GM03348 (cell line): ENCODE data around the gene PACS1.

Source experiments
- DNase-seq: peaks from one replicate; pipeline ENCODE4 v3.0.0; 2012; ENCODE audit warnings: low spot score

PACS1 gene

DNA sequence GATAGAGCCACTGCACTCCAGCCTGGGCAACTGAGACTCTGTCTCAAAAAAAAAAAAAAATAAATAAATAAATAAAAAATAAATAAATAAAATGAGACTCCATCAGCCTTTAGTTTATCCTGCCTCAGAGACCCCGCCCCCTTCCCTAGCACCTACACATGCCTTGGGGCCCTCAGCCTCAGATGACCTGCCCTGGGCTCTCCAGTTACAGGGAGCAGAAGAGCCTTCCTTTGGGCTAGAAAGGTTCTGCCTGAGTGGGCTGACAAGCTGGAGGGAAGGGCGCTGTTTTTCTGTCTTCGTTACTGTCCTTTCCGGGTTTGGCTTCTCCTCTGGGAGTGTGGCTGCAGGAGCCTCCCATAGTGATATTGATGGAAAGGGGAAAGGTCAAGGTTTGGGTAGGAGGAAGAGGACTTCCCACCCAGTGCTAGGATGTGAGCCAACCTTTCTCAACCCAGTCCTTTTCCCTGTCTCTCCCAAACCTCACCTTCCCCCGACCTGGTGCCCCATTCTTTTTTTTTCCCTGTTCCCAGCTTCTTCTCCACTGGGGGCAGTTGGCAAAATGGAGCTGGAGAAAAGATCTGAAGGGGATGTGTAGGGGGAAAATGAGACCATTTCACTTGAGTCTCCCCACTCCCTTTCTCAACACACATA is 19.4 kb upstream of the PACS1 start:
- DNase-seq, result no peak

DNA sequence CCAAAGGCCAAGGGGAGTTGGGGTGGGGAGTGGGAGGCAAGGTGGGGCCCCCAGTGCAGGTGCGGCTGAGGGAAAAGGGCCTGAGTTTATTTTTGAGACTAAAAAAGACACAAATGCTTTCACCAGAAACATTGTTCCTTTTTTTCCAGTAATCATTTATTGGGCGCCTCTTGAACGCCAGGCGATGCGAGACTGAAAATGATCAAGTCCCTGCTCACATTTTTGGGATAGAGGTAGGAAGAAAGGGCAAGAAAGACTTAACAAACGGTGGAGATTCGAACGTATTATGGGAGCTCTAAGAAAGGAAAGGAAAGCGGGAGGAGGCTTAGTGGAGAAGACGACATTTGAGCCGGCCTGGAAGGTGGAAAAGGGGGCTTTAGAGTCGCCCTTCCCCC is 18.7 kb upstream of the PACS1 start:
- no peak for DNase-seq

DNA sequence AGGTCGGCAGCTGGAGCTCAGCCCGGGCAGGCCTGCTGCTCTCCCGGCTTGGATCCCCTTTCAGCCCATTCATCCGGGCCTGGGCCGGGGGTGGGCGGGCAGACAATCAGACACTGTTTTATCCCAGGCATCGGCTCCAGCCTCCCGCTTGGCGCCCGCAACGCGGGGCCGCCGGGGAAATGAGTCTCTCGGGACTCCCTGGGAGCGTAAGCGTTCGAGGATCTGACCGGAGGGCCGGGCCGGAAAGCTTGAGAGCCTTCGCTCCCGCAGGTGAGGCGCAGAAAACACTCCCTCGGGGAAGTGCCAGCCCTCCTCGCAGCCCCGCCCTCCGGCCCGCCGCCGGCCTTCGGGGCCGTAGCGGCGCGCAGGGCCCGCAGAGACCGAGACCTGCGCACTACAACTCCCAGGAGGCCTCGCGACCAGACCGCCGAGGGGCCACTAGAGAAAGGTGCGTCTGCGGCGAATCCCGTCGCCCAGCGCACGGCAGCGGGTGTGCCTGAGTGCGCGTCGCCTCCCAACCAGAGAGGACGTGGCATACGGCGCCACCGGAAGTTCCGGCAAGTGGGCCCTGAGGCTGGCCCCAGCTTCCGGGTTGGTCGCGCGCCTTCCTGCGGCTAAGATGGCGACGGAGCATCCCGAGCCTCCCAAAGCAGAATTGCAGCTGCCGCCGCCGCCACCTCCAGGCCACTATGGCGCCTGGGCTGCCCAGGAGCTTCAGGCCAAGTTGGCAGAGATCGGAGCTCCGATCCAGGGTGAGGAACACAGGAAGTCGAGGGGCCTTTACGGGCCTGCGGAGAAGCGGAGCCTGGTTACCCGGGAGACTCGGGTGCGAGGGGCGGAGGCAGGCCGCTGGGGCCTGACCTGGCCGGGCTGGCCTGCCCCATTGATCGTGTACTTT is 18.1 kb upstream of the PACS1 start, which contains the start of gene SF3B2:
Gene SF3B2 (plus strand): TSS at position 599 of the 898 bp plus-strand sequence. CDS start 21 bp downstream, at position 620.
- peak; percentile 98 for DNase-seq

DNA sequence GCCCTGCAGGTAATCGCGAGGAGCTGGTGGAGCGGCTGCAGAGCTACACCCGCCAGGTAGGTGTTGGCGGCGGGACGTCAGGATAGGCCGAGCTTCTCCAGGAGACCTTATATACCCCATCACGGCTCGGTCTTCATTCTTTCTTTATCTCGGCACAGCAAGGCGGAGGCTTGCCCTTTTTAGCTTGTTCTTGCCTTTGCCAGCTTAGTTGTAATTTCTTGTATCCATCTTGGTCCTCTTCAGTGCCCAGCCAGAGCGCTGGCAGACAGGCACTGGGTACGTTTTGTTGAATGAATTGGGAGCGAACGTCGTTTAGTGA is 17.4 kb upstream of the PACS1 start:
- DNase-seq, result no peak

DNA sequence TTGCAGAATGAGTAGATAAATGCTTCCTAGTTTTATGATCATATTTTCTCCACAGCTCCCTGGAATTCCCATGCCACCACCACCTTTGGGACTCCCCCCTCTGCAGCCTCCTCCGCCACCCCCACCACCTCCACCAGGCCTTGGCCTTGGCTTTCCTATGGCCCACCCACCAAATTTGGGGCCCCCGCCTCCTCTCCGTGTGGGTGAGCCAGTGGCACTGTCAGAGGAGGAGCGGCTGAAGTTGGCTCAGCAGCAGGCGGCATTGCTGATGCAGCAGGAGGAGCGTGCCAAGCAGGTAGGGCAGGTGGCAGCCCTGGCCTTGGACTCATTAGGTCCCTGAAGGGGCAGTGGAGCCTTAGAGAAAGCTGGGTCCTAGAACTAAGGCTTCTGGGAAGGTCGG is 15.1 kb upstream of the PACS1 start:
- DNase-seq, result no peak

DNA sequence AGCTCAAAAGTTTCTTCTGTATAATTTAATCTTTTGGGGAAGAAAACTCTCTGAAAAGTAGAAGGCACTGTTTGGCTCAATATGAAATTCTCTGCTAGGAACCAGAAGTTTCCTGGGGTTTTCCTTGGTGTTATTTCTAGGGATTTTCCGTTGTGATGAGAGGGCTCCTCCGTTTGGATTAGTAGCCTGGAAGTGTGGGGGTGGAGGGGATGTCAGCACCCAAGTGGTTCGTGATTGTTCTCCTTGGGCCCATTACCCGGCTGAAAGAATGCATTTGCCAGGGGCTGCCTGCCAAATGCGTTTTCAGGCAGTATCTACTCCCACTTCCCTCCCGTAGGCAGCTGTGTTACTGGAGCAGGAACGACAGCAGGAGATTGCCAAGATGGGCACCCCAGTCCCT is 13.6 kb upstream of the PACS1 start:
- no peak for DNase-seq

DNA sequence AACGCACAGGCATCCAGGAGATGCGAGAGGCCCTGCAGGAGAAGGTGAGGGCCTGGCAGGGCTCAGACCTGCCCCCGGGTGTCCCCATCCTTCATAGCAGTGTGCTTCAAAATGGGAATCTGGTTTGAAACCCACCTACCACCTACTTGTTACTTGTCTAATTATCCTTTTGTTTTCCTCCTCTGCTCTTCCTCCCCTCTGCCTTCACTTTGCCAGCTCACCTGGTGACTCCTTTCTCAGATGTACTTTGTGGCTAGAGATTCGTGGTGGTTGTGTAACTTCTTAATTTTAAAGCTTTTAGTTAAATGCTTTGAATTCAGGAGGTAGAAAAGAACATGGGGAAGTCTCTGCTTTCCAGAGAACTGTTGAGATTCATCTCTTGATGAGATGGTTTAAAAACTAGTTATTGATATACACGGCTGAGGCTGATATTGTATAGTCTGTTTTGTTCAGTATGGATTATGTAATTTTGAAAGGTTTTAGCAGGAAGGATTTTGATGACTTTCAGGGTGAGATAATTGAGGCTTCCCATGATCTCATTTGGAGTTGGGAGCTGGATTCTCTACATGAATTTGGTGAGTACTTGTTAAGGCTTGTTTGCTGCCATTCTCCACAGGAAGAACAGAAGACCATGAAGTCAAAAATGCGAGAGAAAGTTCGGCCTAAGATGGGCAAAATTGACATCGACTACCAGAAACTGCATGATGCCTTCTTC is 9.9 kb upstream of the PACS1 start:
- no peak for DNase-seq

DNA sequence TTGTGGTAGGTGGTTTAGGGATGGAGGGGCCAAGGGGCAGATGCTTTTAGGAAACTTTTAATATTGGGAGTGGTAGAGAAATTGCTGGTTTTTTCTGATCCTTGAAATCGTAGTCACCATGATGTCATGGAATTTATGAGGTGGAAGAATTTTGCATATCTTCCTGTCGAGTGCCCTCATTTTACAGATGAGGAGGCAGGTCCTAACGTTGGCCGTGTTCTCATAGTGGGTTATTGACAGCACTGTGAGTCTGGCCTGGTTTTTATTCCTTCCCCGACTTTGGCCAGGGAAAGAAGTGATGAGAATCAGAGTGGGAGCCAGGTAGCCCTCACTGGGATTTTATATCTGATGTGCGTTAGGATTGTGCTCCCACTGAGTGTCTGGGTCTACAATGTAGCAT is 8.8 kb upstream of the PACS1 start:
- DNase-seq, result no peak

DNA sequence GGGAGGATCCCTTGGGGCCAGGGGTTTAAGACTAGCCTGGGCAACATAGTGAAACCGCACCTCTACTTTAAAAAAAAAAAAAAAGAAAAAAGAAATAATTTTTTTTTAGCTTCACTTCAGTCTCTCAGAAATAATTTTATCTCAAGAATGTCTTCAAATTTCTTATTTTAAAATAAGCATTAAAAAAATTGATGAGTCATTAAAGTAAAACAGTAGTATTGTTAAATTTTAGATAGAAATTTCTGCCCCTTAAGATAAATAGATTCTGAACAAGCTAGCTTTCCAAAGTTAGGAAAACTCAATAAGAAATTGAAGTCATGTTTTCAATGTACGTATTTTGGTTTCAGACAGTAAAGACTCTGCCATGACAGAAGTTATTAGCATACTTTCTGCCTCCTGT is 7.7 kb upstream of the PACS1 start:
- no peak for DNase-seq

DNA sequence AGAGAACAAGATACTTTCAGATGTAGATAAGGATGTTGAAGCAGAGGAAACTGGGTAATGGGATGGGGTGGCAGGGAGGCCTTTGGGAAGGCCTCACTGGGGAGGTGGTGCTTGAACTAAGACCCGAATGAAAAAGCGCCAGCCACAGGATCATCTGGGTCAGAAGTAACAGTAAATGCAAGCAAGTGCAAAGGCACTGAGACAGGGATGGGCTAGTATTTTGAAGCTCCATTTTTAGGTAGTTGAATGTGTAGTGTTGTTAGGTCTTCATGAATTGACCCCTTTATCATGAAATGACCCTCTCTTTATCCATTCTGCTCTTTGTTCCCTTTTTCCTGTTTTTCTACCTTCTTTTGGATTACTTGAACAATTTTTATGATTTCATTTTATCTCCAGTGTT is 6.2 kb upstream of the PACS1 start:
- no peak for DNase-seq

DNA sequence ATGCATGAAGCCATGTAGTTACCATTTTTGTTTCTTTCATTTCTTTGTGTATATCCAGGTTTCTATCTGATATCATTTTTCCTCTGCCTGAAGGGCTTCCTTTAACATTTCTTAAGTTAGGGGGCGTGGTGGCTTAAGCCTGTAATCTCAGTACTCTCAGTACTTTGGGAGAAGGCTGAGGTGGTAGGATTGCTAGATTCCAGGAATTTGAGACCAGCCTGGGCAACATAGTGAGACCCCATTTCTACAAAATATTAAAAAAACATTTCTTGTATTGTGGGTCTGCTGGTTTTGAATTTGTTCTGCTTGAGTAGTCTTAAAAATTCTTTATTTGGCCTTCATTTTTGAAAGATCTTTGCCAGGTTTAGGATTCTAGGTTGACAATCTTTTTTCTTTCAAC is 5.5 kb upstream of the PACS1 start:
- no peak for DNase-seq

DNA sequence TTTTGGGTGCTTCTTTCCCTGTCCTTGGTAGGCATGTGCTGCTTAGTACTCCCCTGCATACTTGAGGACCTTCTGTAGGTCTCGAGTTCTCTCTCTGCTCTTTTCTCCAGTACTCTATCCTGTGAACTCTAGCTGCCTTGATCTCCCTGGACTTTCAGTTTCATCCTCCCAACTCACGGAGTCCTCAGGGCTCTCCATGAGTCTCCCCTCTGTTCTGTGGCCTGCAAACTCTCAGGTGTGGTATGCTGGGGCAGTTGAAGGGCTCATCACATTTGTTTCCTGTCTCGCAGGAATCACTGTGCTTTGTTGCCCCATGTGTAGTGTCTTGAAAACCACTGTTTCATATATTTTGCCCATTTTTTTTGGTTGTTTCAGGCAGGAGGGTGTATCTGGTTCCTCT is 3.3 kb upstream of the PACS1 start:
- no peak for DNase-seq

DNA sequence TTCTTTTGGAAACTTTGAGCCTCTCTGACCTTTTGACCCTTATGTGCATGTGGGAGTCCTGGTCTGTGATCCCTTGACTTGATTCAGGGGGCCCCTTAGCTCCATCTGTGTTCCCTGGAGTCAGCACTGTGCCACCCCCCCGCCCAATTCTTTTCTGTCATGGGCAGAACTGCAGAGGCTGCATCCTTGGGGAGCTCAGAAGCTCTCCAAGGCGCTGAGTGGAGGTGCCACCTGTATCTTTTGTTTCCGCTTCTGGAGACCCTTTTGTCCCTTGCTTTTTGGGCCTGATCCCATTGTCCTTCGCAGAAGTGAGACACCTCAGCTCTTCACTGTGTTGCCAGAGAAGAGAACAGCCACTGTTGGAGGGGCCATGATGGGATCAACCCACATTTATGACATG is 2.4 kb upstream of the PACS1 start:
- DNase-seq, result no peak

DNA sequence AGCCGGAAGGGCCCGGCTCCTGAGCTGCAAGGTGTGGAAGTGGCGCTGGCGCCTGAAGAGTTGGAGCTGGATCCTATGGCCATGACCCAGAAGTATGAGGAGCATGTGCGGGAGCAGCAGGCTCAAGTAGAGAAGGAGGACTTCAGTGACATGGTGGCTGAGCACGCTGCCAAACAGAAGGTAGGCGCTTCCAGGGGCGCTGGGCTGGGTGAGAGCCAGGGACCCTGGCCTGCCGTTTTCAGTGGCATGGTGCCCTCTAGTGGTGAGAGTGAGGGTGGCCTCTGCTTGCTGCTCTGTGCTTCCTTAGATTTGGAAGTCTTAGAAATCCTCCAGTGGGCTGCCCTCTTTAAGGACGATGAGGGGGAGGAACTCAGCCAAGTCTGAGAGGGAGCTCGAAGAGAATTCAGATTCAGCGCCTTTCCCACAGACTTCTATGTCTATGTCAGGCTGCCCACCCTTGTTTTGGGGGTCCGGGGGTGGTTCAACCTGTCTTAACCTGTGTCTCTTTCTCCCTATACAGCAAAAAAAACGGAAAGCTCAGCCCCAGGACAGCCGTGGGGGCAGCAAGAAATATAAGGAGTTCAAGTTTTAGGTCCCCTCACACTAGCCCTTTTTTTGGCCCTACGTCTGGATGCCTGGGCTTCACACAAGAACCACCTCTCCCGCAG is 1.8 kb upstream of the PACS1 start:
- peak; percentile 82 for DNase-seq

DNA sequence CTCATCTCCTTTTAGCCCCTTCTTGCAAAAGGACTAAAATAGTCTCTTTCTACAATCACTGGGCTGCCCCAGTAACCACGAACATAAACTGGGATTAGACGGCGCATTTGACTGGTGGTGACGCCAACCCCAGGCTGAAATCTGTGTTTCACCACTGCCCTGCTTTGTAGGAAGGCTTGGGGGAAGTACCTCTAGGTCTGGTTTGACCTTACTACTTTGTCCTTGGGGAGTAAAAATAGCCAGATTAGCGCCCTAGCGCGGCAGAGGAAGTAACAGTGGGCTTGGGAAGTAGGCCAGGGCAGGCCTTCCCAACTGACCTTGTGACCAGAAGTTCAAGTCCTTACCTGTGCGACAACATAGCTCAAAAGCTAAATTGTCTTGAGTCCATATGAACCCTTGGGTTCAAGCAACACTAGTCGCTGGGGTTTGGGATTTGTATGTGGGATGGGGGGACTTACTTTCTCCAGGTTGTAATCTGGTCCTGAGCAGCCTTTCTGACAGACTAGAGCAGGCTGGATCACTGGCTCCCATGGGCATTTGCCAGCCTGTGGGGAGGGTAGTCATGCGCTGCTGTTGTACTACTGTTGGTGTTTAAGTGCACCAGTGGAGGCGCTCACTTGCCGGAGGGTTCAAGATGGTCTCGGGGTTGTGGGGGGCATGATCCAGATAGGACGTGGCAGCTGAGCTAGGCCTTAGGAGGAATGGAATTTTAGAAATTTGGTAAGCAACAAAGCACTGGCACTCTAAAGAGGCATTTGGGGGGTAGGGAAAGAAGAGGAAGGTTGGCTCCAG is 953 bp upstream of the PACS1 start:
- DNase-seq, result peak; percentile 82

DNA sequence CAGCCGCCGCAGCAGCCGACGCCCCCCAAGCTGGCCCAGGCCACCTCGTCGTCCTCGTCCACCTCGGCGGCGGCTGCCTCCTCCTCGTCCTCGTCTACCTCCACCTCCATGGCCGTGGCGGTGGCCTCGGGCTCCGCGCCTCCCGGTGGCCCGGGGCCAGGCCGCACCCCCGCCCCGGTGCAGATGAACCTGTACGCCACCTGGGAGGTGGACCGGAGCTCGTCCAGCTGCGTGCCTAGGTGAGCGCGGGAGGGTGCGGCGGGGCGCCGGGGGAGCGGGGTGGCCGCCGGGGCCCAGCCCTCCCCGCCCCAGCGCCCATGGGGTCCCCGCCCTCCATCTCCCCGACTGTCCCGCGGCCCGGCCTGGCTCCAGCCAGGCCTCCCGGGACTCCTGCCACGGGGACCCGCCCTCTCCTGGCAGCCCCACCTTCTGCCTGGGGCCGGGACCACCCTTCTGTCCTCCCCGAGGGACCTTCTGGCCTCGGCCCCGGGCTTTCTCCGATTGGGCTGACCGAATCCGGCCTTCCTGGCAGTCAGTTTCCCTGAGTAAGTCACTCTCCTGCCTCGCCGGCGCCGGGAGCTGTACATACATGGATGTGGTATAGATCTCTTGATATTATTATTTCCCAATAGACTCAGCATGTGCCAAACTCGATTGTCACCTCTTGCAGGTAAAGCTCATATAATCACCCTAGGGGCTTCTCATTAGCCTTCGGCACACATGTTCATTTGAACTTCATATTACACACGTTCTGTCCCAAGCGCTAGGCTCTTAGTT is 720 bp downstream of the PACS1 start:
- peak; percentile 75 for DNase-seq

DNA sequence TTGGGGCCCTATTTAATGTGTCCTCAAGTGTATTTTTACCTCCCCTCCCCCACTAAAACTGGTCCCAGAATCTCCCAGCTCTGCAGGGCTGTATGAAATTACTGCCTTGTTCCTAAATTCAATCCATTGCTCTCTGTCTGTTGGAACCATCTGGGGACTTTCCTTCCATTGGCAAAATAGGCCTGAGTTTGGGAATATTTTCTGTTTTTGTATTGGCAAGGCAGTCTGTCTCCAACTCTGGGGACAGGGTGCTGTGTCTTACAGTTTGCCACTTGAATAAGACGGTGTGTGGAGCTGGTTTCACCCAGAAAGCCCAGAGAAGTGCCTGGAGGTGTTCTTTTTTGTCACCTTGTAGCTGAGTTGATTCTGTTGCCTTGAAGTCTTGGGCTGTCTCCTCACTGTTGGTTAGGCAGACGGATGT is 1.3 kb downstream of the PACS1 start:
- no peak for DNase-seq

DNA sequence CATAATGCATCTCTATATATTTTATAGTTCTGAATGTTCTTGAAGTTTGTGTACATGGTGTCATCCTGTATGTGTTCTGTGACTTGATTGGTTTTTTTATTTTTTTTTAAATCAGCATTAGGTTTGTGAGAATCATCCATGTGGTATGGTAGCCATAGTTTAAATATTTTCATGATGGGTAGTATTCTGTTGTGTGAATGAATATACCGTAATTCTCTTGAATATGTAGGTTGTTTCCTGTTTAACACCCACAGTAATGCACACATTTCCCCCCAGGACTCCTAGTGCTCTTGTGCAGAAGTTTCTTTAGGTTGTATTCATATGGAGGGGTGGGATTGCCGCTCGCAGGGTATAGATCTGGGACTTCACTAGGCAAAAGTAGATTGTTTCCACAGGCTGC is 2.0 kb downstream of the PACS1 start:
- DNase-seq, result no peak

DNA sequence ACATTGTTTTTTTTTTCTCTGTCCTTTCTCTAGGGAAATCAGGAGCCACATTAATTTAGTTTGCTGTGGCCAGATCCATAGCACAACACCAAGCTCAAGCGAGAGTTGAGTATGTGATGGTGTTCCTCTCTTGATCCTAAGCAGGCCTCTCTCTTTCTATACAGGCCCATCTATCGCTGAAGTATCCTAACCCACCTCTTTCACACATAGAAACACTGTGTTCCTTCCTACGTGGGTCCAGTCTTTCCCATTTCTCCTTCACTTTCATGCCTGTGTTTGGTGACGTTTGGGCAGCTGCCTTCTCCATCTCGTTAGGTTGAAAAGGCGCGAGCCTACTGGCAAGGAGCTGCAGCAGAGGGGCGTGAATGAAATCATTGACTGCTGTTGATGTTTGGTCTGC is 2.4 kb downstream of the PACS1 start:
- DNase-seq, result no peak

DNA sequence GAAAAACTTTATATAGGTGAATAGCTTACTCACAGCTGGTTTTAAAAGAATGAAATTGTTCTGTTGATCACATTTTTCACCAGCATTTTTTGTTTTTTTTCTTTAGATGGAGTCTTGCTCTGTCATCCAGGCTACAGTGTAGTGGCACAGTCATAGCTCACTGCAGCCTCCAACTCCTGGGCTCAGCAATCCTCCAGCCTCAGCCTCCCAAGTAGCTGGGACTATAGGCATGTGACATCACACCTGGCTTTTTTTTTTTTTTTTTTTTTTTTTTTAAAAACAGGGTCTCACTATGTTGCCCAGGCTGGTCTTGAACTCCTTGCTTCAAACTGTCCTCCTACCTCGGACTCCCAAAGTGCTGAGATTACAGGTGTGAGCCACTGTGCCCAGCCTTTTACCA is 3.6 kb downstream of the PACS1 start:
- DNase-seq, result no peak

DNA sequence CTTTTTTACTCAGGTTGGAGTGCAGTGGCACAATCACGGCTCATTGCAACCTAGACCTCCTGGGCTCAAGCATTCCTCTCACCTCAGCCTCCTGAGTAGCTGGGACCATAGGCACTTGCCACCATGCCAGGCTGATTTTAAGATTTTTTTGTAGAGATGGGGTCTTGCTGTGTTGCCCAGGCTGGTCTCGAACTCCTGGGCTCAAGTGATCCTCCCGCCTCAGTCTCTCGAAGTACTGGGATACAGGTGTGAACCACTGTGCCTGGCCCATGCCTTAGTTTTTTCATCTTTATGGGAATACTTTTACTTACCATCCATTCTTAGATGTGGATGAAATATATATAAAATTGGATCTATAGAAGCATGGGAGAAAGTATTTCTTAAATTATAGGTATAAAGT is 5.2 kb downstream of the PACS1 start:
- no peak for DNase-seq
